Psoas muscle (tissue), 8 donors: ENCODE results near the gene COBLL1. TPM values are rescaled to one million over a fixed set of nuclear protein-coding genes. Genes with fewer than 3 reads are reported as not detected.

Experiments used
- ATAC-seq, 4 donors: fragments of 200-7000 bp; cut with Tn5 transposase; one replicate each; pipeline ENCODE4 v1.9.1; 2020; ENCODE audit warnings: moderate library complexity in 3 of 4, mild to moderate bottlenecking in 2 of 4
- DNase-seq, 2 donors: peaks; one replicate each; pipeline ENCODE4 v3.0.0-alpha.2; 2020
- H3K27ac ChIP-seq: fragments of 200-600 bp; one replicate; pipeline ENCODE4 v1.8.0; 2022
- H3K27me3 ChIP-seq, 3 donors: fragments of 200-600 bp in 1 of 3; one replicate each; pipeline versions ENCODE4 v1.6.1 to v1.8.0; 2013 to 2022; ENCODE audit warnings: low read length in 2 of 3, mild to moderate bottlenecking in 2 of 3, moderate library complexity in 1 of 3; ENCODE audit not compliant: insufficient read depth in 3 of 3
- H3K36me3 ChIP-seq, 2 donors: fragments of 200-600 bp in 1 of 2; one replicate each; pipeline versions ENCODE4 v1.6.1 to v1.8.0; 2013 to 2022; ENCODE audit warnings: low read depth in 1 of 2, mild to moderate bottlenecking in 1 of 2, moderate library complexity in 1 of 2; ENCODE audit not compliant: insufficient read depth in 1 of 2
- H3K4me1 ChIP-seq: fragments of 200-600 bp; one replicate; pipeline ENCODE4 v1.8.0; 2022
- H3K4me3 ChIP-seq: fragments of 200-600 bp; one replicate; pipeline ENCODE4 v1.8.0; 2022; ENCODE audit warnings: mild to moderate bottlenecking
- H3K9me3 ChIP-seq: fragments of 200-600 bp; one replicate; pipeline ENCODE4 v1.8.0; 2022
- WGBS, 3 donors: extraction: QIAGEN DNeasy Blood & Tissue Kit; methylation state at CpG; one replicate each; pipeline versions ENCODE4 v1.1.6 to v1.1.7; 2013; 5-methylcytosine and 5-hydroxymethylcytosine counted together
- intact Hi-C, 2 donors: fragments of 100-400 bp; cut with DNase I; formaldehyde crosslinking; loops; one replicate each; pipeline versions ENCODE4 v1.11.0 to v1.14.2; 2022
- polyA plus RNA-seq, 3 donors: library from polyadenylated mRNA; stranded (reverse); fragments of 200-250 nt; gene quantifications; one replicate each; pipeline ENCODE4 v1.2.3, GENCODE V29; 2013
- total RNA-seq, 4 donors: library from RNA; stranded (reverse); fragmentation: NEBNext Ultra II Directional in 2 of 4; extraction: Animal tissue kit (Norgen Biotek cat#: 25700) in 2 of 4; gene quantifications; one replicate each; pipeline versions ENCODE4 v1.2.1 to v1.2.4, GENCODE V29; 2021 to 2023
- TF ChIP-seq, protein P1 (sequence below): fragments of 200-600 bp; IDR thresholded peaks from one replicate; pipeline ENCODE4 v1.8.0; 2022; ENCODE audit warnings: antibody characterized with exemption
- donor health status: healthy with polysubstance abuse.
- donor health status: DM: no; HTN: no; CAD: no; lungs with moderate emphysema.
- donor health status: Bipolar disorder and iron deficiency.
- donor health status: healthy.
- donor health status: DM: yes; HTN: yes; CAD: no.
- donor health status: DM: no; HTN: no; CAD: no.
- donor health status: DM: no; HTN: no; CAD: no.
- donor health status: DM: yes; HTN: yes; CAD: no.

The COBLL1 gene
- total and polyA plus RNA-seq, 7 donors: 1.5 to 6.1 (median 3.4) TPM

DNA sequence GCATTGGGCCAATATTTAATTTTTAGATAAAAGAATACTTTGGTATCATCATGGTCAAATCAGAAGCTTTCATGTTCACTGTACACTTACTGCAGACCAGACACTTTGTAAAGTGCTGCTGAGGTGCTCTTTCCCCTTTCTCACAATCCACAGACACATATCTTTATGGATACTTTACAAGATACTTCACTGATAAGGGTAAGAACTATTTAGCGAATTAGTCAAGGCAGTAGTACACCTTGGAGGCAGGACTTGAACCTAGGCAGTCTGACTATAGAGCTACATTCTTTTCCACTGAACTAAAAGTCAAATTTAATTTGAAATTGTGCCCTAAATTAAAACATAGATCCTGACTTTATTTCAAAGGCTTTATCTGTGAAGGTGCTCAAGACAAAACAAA is 60.2 kb downstream of the COBLL1 start:
- H3K4me1 ChIP-seq: no peaks in the 10 kb centered on the region
- no peaks in the 10 kb centered on the region for H3K36me3 ChIP-seq
- no peaks in the 10 kb centered on the region for H3K9me3 ChIP-seq
- no peak overlapping the region for H3K4me3 ChIP-seq
- DNase-seq: no peak
- H3K27ac ChIP-seq: no peak overlapping the region
- intact Hi-C loops: no loop called here
- TF ChIP-seq, protein P1, sequence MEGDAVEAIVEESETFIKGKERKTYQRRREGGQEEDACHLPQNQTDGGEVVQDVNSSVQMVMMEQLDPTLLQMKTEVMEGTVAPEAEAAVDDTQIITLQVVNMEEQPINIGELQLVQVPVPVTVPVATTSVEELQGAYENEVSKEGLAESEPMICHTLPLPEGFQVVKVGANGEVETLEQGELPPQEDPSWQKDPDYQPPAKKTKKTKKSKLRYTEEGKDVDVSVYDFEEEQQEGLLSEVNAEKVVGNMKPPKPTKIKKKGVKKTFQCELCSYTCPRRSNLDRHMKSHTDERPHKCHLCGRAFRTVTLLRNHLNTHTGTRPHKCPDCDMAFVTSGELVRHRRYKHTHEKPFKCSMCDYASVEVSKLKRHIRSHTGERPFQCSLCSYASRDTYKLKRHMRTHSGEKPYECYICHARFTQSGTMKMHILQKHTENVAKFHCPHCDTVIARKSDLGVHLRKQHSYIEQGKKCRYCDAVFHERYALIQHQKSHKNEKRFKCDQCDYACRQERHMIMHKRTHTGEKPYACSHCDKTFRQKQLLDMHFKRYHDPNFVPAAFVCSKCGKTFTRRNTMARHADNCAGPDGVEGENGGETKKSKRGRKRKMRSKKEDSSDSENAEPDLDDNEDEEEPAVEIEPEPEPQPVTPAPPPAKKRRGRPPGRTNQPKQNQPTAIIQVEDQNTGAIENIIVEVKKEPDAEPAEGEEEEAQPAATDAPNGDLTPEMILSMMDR: no peak
- no peak for ATAC-seq
- H3K27me3 ChIP-seq: no peaks in the 10 kb centered on the region
- 88 to 100% (median 94%) methylated on average over 1 of the region's 1 CpG for WGBS, 3 donors

DNA sequence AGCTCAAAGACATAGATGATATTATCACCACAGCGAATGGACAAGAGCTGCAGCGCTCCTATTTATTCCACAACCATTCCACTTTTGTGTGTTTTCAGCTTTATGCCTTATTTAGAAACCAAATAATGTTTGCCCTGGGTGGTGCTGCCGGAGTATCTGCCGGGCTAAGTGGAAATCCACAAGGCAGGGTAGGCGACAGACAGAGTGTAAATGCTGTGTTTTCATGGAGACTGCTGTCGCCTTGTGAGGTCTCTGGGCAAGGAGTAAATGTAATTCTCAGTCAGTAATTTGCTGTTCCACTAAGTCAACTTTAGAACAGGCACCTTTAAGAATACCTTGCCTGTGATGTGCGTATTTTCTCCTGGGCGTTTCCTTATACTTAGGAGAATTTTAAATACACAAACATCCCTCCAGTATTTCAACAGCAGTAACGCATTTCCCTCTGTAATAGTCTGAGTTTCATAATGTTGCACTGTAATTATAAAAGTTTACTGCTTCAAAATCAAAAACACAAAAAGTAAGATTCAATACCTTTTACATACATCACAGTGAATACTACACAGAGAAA is 60.9 kb downstream of the COBLL1 start:
- no peak overlapping the region for H3K27ac ChIP-seq
- no peaks in the 10 kb centered on the region for H3K36me3 ChIP-seq
- no peak for DNase-seq
- no peaks in the 10 kb centered on the region for H3K9me3 ChIP-seq
- TF ChIP-seq, protein P1: no peak
- no peak overlapping the region for H3K4me3 ChIP-seq
- no peaks in the 10 kb centered on the region for H3K4me1 ChIP-seq
- H3K27me3 ChIP-seq: no peaks in the 10 kb centered on the region
- intact Hi-C loops: no loop called here
- whole genome bisulfite sequencing, 3 donors: 89 to 92% (median 90%) methylated on average over 9 of the region's 9 CpGs
- no peak for ATAC-seq

DNA sequence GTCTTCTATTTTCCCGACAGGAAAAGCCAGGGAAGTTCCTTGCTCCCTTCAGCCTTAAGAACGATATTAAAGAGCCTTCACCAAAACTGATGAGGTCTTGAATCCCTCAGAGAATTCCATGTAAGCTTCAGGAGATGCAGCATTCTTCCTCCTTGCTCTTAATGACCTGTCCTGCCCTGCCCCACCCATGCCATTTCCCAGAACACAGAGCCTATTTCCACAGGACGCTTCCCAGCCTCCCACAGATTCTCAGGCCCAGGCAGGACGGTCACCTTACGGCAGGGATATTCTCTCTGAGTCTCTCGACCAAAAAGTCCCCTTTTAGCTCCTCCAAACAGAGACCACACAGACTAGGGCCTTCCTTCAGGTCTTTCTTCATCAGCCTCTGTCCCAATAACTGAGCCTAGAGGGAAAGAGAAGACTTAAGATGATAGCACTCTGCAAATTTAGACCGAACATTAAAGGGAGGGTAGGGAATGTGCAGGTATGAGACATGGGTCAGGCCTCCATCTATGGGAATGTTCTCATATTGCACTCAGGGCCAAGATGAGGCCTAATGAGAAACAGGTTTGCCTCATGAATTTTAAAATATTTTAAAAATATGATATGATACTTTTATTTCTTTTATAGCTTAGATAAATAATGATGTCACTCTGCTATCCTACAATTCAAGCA is 62.1 kb downstream of the COBLL1 start:
- intact Hi-C loops: no loop called here
- H3K27ac ChIP-seq: no peak overlapping the region
- H3K4me3 ChIP-seq: no peak overlapping the region
- TF ChIP-seq, protein P1: no peak
- ATAC-seq: no peak
- H3K36me3 ChIP-seq: no peaks in the 10 kb centered on the region
- H3K4me1 ChIP-seq: no peaks in the 10 kb centered on the region
- H3K27me3 ChIP-seq: no peaks in the 10 kb centered on the region
- H3K9me3 ChIP-seq: no peaks in the 10 kb centered on the region
- WGBS, 3 donors: 74 to 78% (median 78%) methylated on average over 7 of the region's 7 CpGs
- DNase-seq: no peak

DNA sequence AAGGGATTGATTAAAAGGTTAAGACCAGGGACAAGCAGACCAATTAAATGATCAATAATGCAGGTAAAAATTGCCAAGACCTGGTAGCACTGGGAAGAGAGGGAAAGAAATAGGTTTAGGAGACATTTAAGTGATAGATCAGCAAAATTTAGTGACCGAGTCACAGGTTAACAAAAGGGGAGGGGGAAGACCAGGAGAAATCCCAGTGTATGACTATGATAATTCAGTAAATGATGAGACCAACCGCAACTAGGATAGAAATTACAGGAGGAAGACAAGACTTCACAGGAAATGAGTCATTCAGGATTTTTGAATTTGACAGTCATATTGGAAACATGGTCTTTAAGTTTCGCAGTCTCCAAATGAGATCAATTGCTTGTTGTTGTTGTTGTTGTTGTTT is 62.9 kb downstream of the COBLL1 start:
- Histone ChIP-seq H3K27me3 (no peaks in the 10 kb centered on the region), H3K36me3 (no peaks in the 10 kb centered on the region), H3K9me3 (no peaks in the 10 kb centered on the region), H3K27ac (no peak overlapping the region), H3K4me3 (no peak overlapping the region), H3K4me1 (no peaks in the 10 kb centered on the region)
- TF ChIP-seq, protein P1: no peak
- DNase-seq (no peak), ATAC-seq (no peak)
- intact Hi-C loops: no loop called here
- WGBS, 3 donors: 88 to 92% (median 89%) methylated on average over 3 of the region's 3 CpGs
